T-helper 1 cell treated with Interleukin-12 subunit alpha and Interleukin-12 subunit beta and Interleukin-4 antibody, amounts not matched to agents 30 ng/mL and 1 ng/mL, for 36 hours (primary cell): Measurements from ENCODE around the gene DHRS7. TPM values are rescaled to one million over a fixed set of nuclear protein-coding genes. Genes with fewer than 3 reads are reported as not detected.

Experiments used
- intact Hi-C: fragments of 100-400 bp; cut with micrococcal nuclease; formaldehyde crosslinking; loops from one replicate; pipeline ENCODE4 v1.15.1; 2024
- total RNA-seq: library from RNA; stranded (reverse); gene quantifications from 2 replicates; pipeline ENCODE4 v1.2.3, GENCODE V29; 2022

DHRS7 gene
- total RNA-seq: 49.1 and 55.1 TPM in 2 replicates

GRCh38 chr14:60164712-60165546 is at the start of gene DHRS7:
TSS of gene DHRS7 (minus strand) at chr14:60165398. CDS start at chr14:60165309, 89 bp downstream.
- intact Hi-C loops: loop anchor here (1.0 to 10.0 kb wide), 10 partner anchors 13 to 1740 kb away; partner anchors contain the start of genes DAAM1, JKAMP, KIAA0586 and L3HYPDH

GRCh38 chr14:60214415-60215126 is 49.4 kb upstream of the DHRS7 start:
- intact Hi-C loops: loop anchor here (2.0 kb wide), 1 partner anchor 32 kb away; no protein-coding TSS in a partner anchor

- intact Hi-C loops: loop anchor here (2.0 kb wide), 1 partner anchor 33 kb away; no protein-coding TSS in a partner anchor
Observed at GRCh38 chr14:60214003-60214402, 48.8 kb upstream of the DHRS7 start.

GRCh38 chr14:60212503-60213371 is 47.5 kb upstream of the DHRS7 start:
- intact Hi-C loops: no loop called here

- intact Hi-C loops: no loop called here
Observed at GRCh38 chr14:60211153-60211552, 46.0 kb upstream of the DHRS7 start.

GRCh38 chr14:60210703-60211102 is 45.5 kb upstream of the DHRS7 start:
- intact Hi-C loops: no loop called here

GRCh38 chr14:60206837-60207533 is 41.8 kb upstream of the DHRS7 start:
- intact Hi-C loops: no loop called here

- intact Hi-C loops: no loop called here
Observed at GRCh38 chr14:60206249-60206670, 41.1 kb upstream of the DHRS7 start.

GRCh38 chr14:60204843-60205774 is 39.9 kb upstream of the DHRS7 start:
- intact Hi-C loops: no loop called here

GRCh38 chr14:60204104-60204842 is 39.1 kb upstream of the DHRS7 start:
- intact Hi-C loops: no loop called here

GRCh38 chr14:60199321-60199720 is 34.1 kb upstream of the DHRS7 start:
- intact Hi-C loops: no loop called here

- intact Hi-C loops: no loop called here
Observed at GRCh38 chr14:60197629-60198303, 32.6 kb upstream of the DHRS7 start.

- intact Hi-C loops: no loop called here
Observed at GRCh38 chr14:60196291-60196690, 31.1 kb upstream of the DHRS7 start.

GRCh38 chr14:60195179-60195810 is 30.1 kb upstream of the DHRS7 start:
- intact Hi-C loops: no loop called here

GRCh38 chr14:60189923-60190840 is 25.0 kb upstream of the DHRS7 start:
- intact Hi-C loops: no loop called here

- intact Hi-C loops: no loop called here
Observed at GRCh38 chr14:60188696-60189095, 23.5 kb upstream of the DHRS7 start.

GRCh38 chr14:60188115-60188514 is 22.9 kb upstream of the DHRS7 start:
- intact Hi-C loops: no loop called here
